Neural cell (in vitro differentiated cells): ENCODE results near the gene EDA.

ENCODE experiments used
- CTCF ChIP-seq: fragments of 450-650 bp; IDR thresholded peaks from 2 replicates; pipeline ENCODE4 v1.5.1; 2014; ENCODE audit warnings: antibody characterized with exemption, mild to moderate bottlenecking, moderate library complexity; ENCODE audit not compliant: poor library complexity, severe bottlenecking
- POLR2AphosphoS5 ChIP-seq: IDR thresholded peaks from 2 replicates; pipeline ENCODE4 v1.6.1; 2012

GRCh38 chrX:69615779-69616456, at the start of gene EDA:
- TF ChIP-seq CTCF (no peak), POLR2AphosphoS5 (no peak)
